GM12878 (cell line): ENCODE measurements around the gene POLN. TPM values are rescaled to one million over a fixed set of nuclear protein-coding genes. Genes with fewer than 3 reads are reported as not detected.

ENCODE experiments used
- ATAC-seq: fragments of 200-7000 bp; cut with Tn5 transposase; 3 replicates; pipeline ENCODE4 v1.9.1; 2020; ENCODE audit warnings: mild to moderate bottlenecking, moderate library complexity
- BruUV-seq: library from RNA; stranded (reverse); fragments of 400-500 nt; replicated peaks from 2 replicates; lab custom pipeline; 2021; lab: Mats Ljungman, UMichigan
- CTCF ChIA-PET: fragments of 300-600 bp; sonication (Branson Sonifier 250); formaldehyde crosslinking; extraction: SDS; loops from one replicate; lab custom pipeline; 2021; ENCODE audit warnings: inconsistent platforms; lab: Yijun Ruan, JAX
- POLR2A ChIA-PET: fragments of 350-600 bp; formaldehyde crosslinking; extraction: SDS; loops from one replicate; lab custom pipeline; 2021; ENCODE audit warnings: inconsistent platforms; lab: Charles Lee
- RAD21 ChIA-PET: fragments of 300-600 bp; sonication (Branson Sonifier 250); formaldehyde crosslinking; loops from one replicate; lab custom pipeline; 2023; ENCODE audit warnings: antibody characterized with exemption; ENCODE audit not compliant: unreplicated experiment; lab: Charles Lee
- SMC1A ChIA-PET: fragments of 300-600 bp; sonication (Branson Sonifier 250); formaldehyde crosslinking; loops from one replicate; lab custom pipeline; 2023; ENCODE audit not compliant: unreplicated experiment, uncharacterized antibody; lab: Charles Lee
- DNase-seq: peaks from one replicate; pipeline ENCODE4 v3.0.0-alpha.2; 2011; ENCODE audit warnings: low read depth, low spot score
- FAIRE-seq: peaks from 3 replicates; lab custom pipeline; 2011; peaks lifted over from hg19 to GRCh38; lab: Jason Lieb, UNC
- H2AFZ ChIP-seq: 2 replicates; pipeline ENCODE4 v1.6.0; 2011; ENCODE audit warnings: low read depth, low read length, control low read depth; ENCODE audit not compliant: control insufficient read depth
- H3K27ac ChIP-seq: 2 replicates; pipeline ENCODE4 v1.5.1; 2011; ENCODE audit warnings: control low read depth; ENCODE audit not compliant: control insufficient read depth, insufficient read depth
- H3K27me3 ChIP-seq, 2 experiments: replicated peaks in 1 of 2; 2 replicates each; pipeline versions ENCODE4 v1.6.0 to v1.6.1; 2011; ENCODE audit warnings: low read length in 1 of 2; ENCODE audit not compliant: control insufficient read depth in 2 of 2, insufficient read depth in 2 of 2
- H3K36me3 ChIP-seq, 2 experiments: 2 replicates each; pipeline ENCODE4 v1.5.1; 2011; ENCODE audit warnings: low read length in 1 of 2; ENCODE audit not compliant: control insufficient read depth in 2 of 2, insufficient read depth in 2 of 2
- H3K4me1 ChIP-seq: 2 replicates; pipeline ENCODE4 v1.6.1; 2011; ENCODE audit warnings: mild to moderate bottlenecking, low read length, moderate library complexity, mixed read lengths; ENCODE audit not compliant: control insufficient read depth, insufficient read depth
- H3K4me2 ChIP-seq: 2 replicates; pipeline ENCODE4 v1.6.0; 2011; ENCODE audit warnings: control low read depth; ENCODE audit not compliant: control insufficient read depth, insufficient read depth
- H3K4me3 ChIP-seq: fragments of 200-600 bp; sonication (generic); 2 replicates; pipeline ENCODE4 v1.5.1; 2016
- H3K79me2 ChIP-seq: 2 replicates; pipeline ENCODE4 v1.6.0; 2011; ENCODE audit warnings: low read length; ENCODE audit not compliant: control insufficient read depth, insufficient read depth
- H3K9ac ChIP-seq: 2 replicates; pipeline ENCODE4 v1.8.0; 2011; ENCODE audit warnings: low read length, control low read depth, mixed read lengths; ENCODE audit not compliant: control insufficient read depth, insufficient read depth
- H3K9me3 ChIP-seq: replicated peaks from 3 replicates; pipeline ENCODE4 v1.5.1; 2011; ENCODE audit warnings: mild to moderate bottlenecking, low read length; ENCODE audit not compliant: control insufficient read depth, insufficient read depth
- H4K20me1 ChIP-seq: 2 replicates; pipeline ENCODE4 v1.6.0; 2011; ENCODE audit not compliant: control insufficient read depth, insufficient read depth
- ATF2 ChIP-seq: IDR thresholded peaks from 2 replicates; pipeline ENCODE4 v1.6.1; 2012; ENCODE audit warnings: low read length, inconsistent platforms
- ATF7 ChIP-seq: fragments of 450-650 bp; IDR thresholded peaks from 2 replicates; pipeline ENCODE4 v1.6.1; 2016; ENCODE audit warnings: low read depth, mild to moderate bottlenecking
- EGR1 ChIP-seq, 2 experiments: IDR thresholded peaks; 1 replicate in 1 of 2; 2 replicates in 1 of 2; pipeline ENCODE4 v1.6.1; 2011 to 2012; ENCODE audit warnings: low read depth in 2 of 2, low read length in 2 of 2, borderline replicate concordance in 1 of 2, mild to moderate bottlenecking in 1 of 2, moderate library complexity in 1 of 2
- JUND ChIP-seq: IDR thresholded peaks from 2 replicates; pipeline ENCODE4 v1.6.1; 2012; ENCODE audit warnings: low read depth, mild to moderate bottlenecking, low read length, improper control_type of control experiment, moderate library complexity
- LARP7 ChIP-seq: fragments of 450-650 bp; IDR thresholded peaks from 2 replicates; pipeline ENCODE4 v1.6.1; 2017; ENCODE audit warnings: mild to moderate bottlenecking
- MYB ChIP-seq: fragments of 150-350 bp; IDR thresholded peaks from 2 replicates; pipeline ENCODE4 v1.6.1; 2014; ENCODE audit warnings: mild to moderate bottlenecking, low read depth, low read length, borderline replicate concordance
- NBN ChIP-seq: fragments of 450-650 bp; IDR thresholded peaks from 2 replicates; pipeline ENCODE4 v1.6.1; 2016
- NFXL1 ChIP-seq: fragments of 450-650 bp; IDR thresholded peaks from 2 replicates; pipeline ENCODE4 v1.6.1; 2017; ENCODE audit warnings: antibody characterized with exemption, mild to moderate bottlenecking, borderline replicate concordance
- PKNOX1 ChIP-seq: fragments of 450-650 bp; IDR thresholded peaks from 2 replicates; pipeline ENCODE4 v1.6.1; 2016; ENCODE audit warnings: mild to moderate bottlenecking
- RBBP5 ChIP-seq: fragments of 200-600 bp; sonication (generic); conservative IDR thresholded peaks from 2 replicates; pipeline ENCODE4 v1.6.1; 2016
- SIN3A ChIP-seq: IDR thresholded peaks from 2 replicates; pipeline ENCODE4 v1.6.1; 2012; ENCODE audit warnings: low read depth, low read length, improper control_type of control experiment
- YBX1 ChIP-seq: fragments of 450-650 bp; IDR thresholded peaks from 2 replicates; pipeline ENCODE4 v1.6.1; 2016; ENCODE audit warnings: antibody characterized with exemption
- ZBED1 ChIP-seq: IDR thresholded peaks from 2 replicates; pipeline ENCODE4 v1.6.1; 2016; ENCODE audit warnings: borderline replicate concordance
- WGBS: methylation state at CpG from one replicate; pipeline ENCODE4 v1.1.6; 2016; ENCODE audit warnings: low lambda C conversion rate; ENCODE audit not compliant: insufficient replicate concordance, insufficient coverage; ENCODE audit errors: missing lambda C conversion rate; 5-methylcytosine and 5-hydroxymethylcytosine counted together
- in situ Hi-C: fragments of 300-500 bp; cut with MboI; formaldehyde crosslinking; loops from 9 replicates; pipeline ENCODE4 v1.14.3; 2018; ENCODE audit warnings: mixed read lengths
- intact Hi-C: fragments of 100-400 bp; cut with micrococcal nuclease; formaldehyde crosslinking; loops from one replicate; pipeline ENCODE4 v1.14.2; 2022; ENCODE audit not compliant: unreplicated experiment
- polyA plus RNA-seq, 11 experiments: library from polyadenylated mRNA; depleted of rRNA in 4 of 11; unstranded in 6 of 11; stranded (reverse) in 5 of 11; fragments of >200 nt; fragmentation: Nextera tagmentation in 4 of 11; fragmentation: Illumina TruSeq in 1 of 11; extraction: Ambion mirVana in 4 of 11; extraction: Trizol in 1 of 11; gene quantifications; 1 replicate in 1 of 11; 2 replicates in 10 of 11; pipeline versions ENCODE4 v1.2.1 to v1.2.3, GENCODE V29; 2011 to 2016; ENCODE audit warnings: inconsistent platforms in 2 of 11, missing spikeins in 2 of 11, low read depth in 1 of 11
- total RNA-seq, 4 experiments: library from RNA; depleted of rRNA in 3 of 4; stranded (reverse); fragments of >200 nt in 3 of 4; fragmentation: Illumina TruSeq in 1 of 4; extraction: Trizol in 1 of 4; gene quantifications; 2 replicates each; pipeline versions ENCODE4 v1.2.1 to v1.2.3, GENCODE V29; 2013 to 2021

The POLN gene
- total and polyA plus RNA-seq, 10 of the 15 experiments (the other 5 are each of a cell fraction or from before 2014, with no cell fraction given) = 0.09 to 2.0 (median 0.95) TPM; not detected in 1

GRCh38 chr4:2068566-2068965, 173.4 kb downstream of the POLN start:
- H3K27ac ChIP-seq = no peak overlapping the region
- DNase-seq (no peak), ATAC-seq (no peak), FAIRE-seq (no peak)
- no peaks in the 10 kb centered on the region for H3K36me3 ChIP-seq
- POLR2A ChIA-PET = no interaction called here
- TF ChIP-seq EGR1 (IDR thresholded peaks at IDR 0.05; ENCODE audit: borderline replicate concordance in 1 of 2, low read depth in 2 of 2, low read length in 2 of 2) (no peak), ATF7 (no peak), MYB (no peak), RBBP5 (no peak), YBX1 (no peak), ATF2 (no peak), SIN3A (no peak), LARP7 (no peak), ZBED1 (no peak), NFXL1 (no peak), PKNOX1 (no peak), NBN (no peak), JUND (no peak)
- RAD21 ChIA-PET = no interaction called here
- H3K27me3 ChIP-seq = no peaks in the 10 kb centered on the region
- H3K9ac ChIP-seq = no peak overlapping the region
- no TSS peak for BruUV-seq
- H3K4me2 ChIP-seq = no peak overlapping the region
- intact Hi-C loops = no loop called here
- WGBS = 63% methylated on average over 11 of the region's 11 CpGs
- SMC1A ChIA-PET = no interaction called here
- no peaks in the 10 kb centered on the region for H3K79me2 ChIP-seq
- H3K4me1 ChIP-seq = no peaks in the 10 kb centered on the region
- H3K4me3 ChIP-seq = no peak overlapping the region
- in situ Hi-C loops = no loop called here
- no peak overlapping the region for H2AFZ ChIP-seq
- CTCF ChIA-PET = no interaction called here
- H3K9me3 ChIP-seq = no peaks in the 10 kb centered on the region
- H4K20me1 ChIP-seq = no peaks in the 10 kb centered on the region
